ENCODE measurements around the gene ZFHX3. TPM values are rescaled to one million over a fixed set of nuclear protein-coding genes. Genes with fewer than 3 reads are reported as not detected.

Gene ZFHX3
- total RNA-seq, 1 experiment from 2014 or later = 1.5 TPM

- no peak overlapping the region for H3K27ac Mint-ChIP-seq
- no peak for DNase-seq
- Histone ChIP-seq H2BK5ac (ENCODE audit: insufficient read length, low read length) (no peak overlapping the region), H3K79me2 (ENCODE audit: insufficient read depth, low read length) (no peaks in the 10 kb centered on the region), H4K20me1 (ENCODE audit: control insufficient read depth, insufficient read depth, insufficient read length) (no peaks in the 10 kb centered on the region), H3K27ac (ENCODE audit: insufficient read length, low read depth, low read length) (no peak overlapping the region), H3K4me1 (ENCODE audit: insufficient read depth, low read length) (no peaks in the 10 kb centered on the region), H3K56ac (ENCODE audit: insufficient read length, low read depth, low read length) (no peak overlapping the region), H3K27me3 (ENCODE audit: insufficient read depth, low read length) (no peaks in the 10 kb centered on the region), H3K79me1 (ENCODE audit: insufficient read depth, low read depth, low read length, poor library complexity, severe bottlenecking) (no peaks in the 10 kb centered on the region), H2BK15ac (ENCODE audit: low read depth, low read length) (no peak overlapping the region), H2AFZ (ENCODE audit: low read length) (no peak overlapping the region), H4K8ac (replicated peaks; ENCODE audit: insufficient read length, low read depth, low read length) (no peak overlapping the region), H3K14ac (ENCODE audit: insufficient read depth, low read length) (no peak overlapping the region), H4K91ac (ENCODE audit: insufficient read length, low read depth, low read length) (no peak overlapping the region), H3K9me3 (ENCODE audit: control insufficient read depth, low read depth, low read length) (no peaks in the 10 kb centered on the region), H3K18ac (ENCODE audit: insufficient read length, low read depth, low read length) (no peak overlapping the region), H3T11ph (ENCODE audit: low read length) (no peak overlapping the region), H2BK120ac (ENCODE audit: low read depth, low read length, poor library complexity, severe bottlenecking) (no peak overlapping the region), H3K9ac (ENCODE audit: extremely low read depth, insufficient read length, low read length) (no peak overlapping the region), H2BK12ac (ENCODE audit: insufficient read length, low read depth, low read length) (no peak overlapping the region), H3K23ac (ENCODE audit: insufficient read length, low read depth, low read length) (no peak overlapping the region), H3K4ac (ENCODE audit: low read depth, low read length) (no peak overlapping the region), H2BK20ac (ENCODE audit: low read depth, low read length, poor library complexity, severe bottlenecking) (no peak overlapping the region), H2AK5ac (ENCODE audit: insufficient read length, low read length) (no peak overlapping the region), H3K4me2 (ENCODE audit: insufficient read depth, insufficient read length, low read length) (no peak overlapping the region), H4K5ac (ENCODE audit: insufficient read length, low read depth, low read length) (no peak overlapping the region), H3K23me2 (ENCODE audit: insufficient read length, low read depth, low read length, poor library complexity, severe bottlenecking) (no peaks in the 10 kb centered on the region)
- no peak for TF ChIP-seq CTCF (conservative IDR thresholded peaks at IDR 0.05)
- peaks cover under 1% of the 10 kb centered on the region in 2 experiments for H3K4me1 Mint-ChIP-seq
- H3K4me3 Mint-ChIP-seq = no peak overlapping the region
- no peaks in the 10 kb centered on the region; a peak in 1 of 5 replicates for H3K9me3 Mint-ChIP-seq
- peaks cover 8% of the 10 kb centered on the region; the same call in 1 of the 2 replicates for H3K27me3 Mint-ChIP-seq (ENCODE audit: low read depth)
- no CpG with 5 or more reads among the region's 5 CpGs for WGBS (ENCODE audit: extremely low coverage, insufficient read length, low lambda C conversion rate)
- H3K36me3 Mint-ChIP-seq (ENCODE audit: insufficient read depth in 1 of 3, low read depth in 3 of 3) = no peaks in the 10 kb centered on the region
These were observed 182.7 kb downstream of the ZFHX3 start for GRCh38 chr16:72865258-72865657.

All from H9 (cell line).